Thyroid gland (tissue), 4 donors: ENCODE measurements around the gene ATF6.

Experiments used
- CTCF ChIP-seq, 6 experiments: fragments of 200-600 bp in 3 of 6; fragments of 450-650 bp in 3 of 6; sonication (generic) in 3 of 6; IDR thresholded peaks; one replicate each; pipeline ENCODE4 v1.5.1; 2016 to 2019; ENCODE audit warnings: antibody characterized with exemption in 6 of 6, mild to moderate bottlenecking in 2 of 6, inconsistent platforms in 1 of 6, moderate library complexity in 1 of 6
- POLR2A ChIP-seq, 2 donors: fragments of 450-650 bp; IDR thresholded peaks; one replicate each; pipeline ENCODE4 v1.6.1; 2017; ENCODE audit warnings: antibody characterized with exemption in 2 of 2, mild to moderate bottlenecking in 2 of 2, moderate library complexity in 1 of 2

- no peak for TF ChIP-seq CTCF (IDR thresholded peaks at IDR 0.05)
- TF ChIP-seq POLR2A (IDR thresholded peaks at IDR 0.05), result no peak
Measured at GRCh38 chr1:162006081-162006480, 240.0 kb downstream of the ATF6 start.
